NT2/D1 (cell line): Measurements from ENCODE around the gene PRKN.

Experiments used
- SUZ12 ChIP-seq: IDR thresholded peaks from 2 replicates; pipeline ENCODE4 v1.6.1; 2011; ENCODE audit not compliant: insufficient read length, insufficient read depth; ENCODE audit errors: extremely low read depth
- YY1 ChIP-seq: IDR thresholded peaks from 2 replicates; pipeline ENCODE4 v1.6.1; 2011; ENCODE audit not compliant: insufficient read length, insufficient read depth
- ZNF274 ChIP-seq: IDR thresholded peaks from 2 replicates; pipeline ENCODE4 v1.6.1; 2011; ENCODE audit warnings: mild to moderate bottlenecking, low read depth, low read length

- TF ChIP-seq YY1 = no peak
- no peak for TF ChIP-seq SUZ12
- no peak for TF ChIP-seq ZNF274
These were observed 310.6 kb downstream of the PRKN start for GRCh38 chr6:162416831-162417537.
